ENCODE results near the gene SND1. TPM values are rescaled to one million over a fixed set of nuclear protein-coding genes. Genes with fewer than 3 reads are reported as not detected.

Gene SND1
- polyA plus RNA-seq, 1 donor = 144 TPM

- peaks cover 3% of the 10 kb centered on the region for H3K4me1 ChIP-seq (ENCODE audit: control insufficient read depth, insufficient read depth, low read length)
- H3K9me3 ChIP-seq (ENCODE audit: control insufficient read depth, low read depth, low read length) = peaks cover 3% of the 10 kb centered on the region
- no peak overlapping the region for H3K4me3 ChIP-seq (ENCODE audit: low read length)
- no peak for DNase-seq
- H3K27ac ChIP-seq (ENCODE audit: low read length) = no peak overlapping the region
- H3K36me3 ChIP-seq (ENCODE audit: control insufficient read depth, insufficient read depth, low read length) = peaks cover 34% of the 10 kb centered on the region
- peaks cover 13% of the 10 kb centered on the region for H3K27me3 ChIP-seq (ENCODE audit: control insufficient read depth, insufficient read depth, low read length)
- WGBS (ENCODE audit: insufficient coverage, low lambda C conversion rate) = 100% methylated on average over 2 of the region's 5 CpGs
Observed at GRCh38 chr7:128098629-128099028, 446.6 kb downstream of the SND1 start.

DNA sequence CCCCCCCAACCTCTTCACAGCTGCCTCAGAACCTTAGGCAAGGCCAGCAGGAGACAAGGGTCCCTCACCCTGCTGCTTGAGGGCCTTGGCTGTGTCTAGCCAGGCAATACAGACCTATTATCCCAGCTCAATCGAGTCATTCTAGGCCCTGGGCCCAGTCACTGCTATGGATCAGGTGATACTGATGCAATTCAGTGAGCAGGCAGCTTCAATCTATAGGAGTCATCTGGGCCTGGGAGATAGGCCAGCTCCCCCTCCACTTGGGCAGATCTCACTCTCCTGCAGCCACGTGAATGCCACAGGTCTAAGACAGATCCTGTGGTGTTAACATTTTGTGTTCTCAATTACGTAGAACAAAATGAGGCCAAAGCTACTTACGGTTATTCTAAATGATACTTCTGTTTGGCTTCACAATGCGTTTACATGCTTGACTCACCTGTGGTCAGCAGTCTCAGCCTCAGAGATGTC lies 447.2 kb downstream of the SND1 start:
- Histone ChIP-seq H3K27me3 (ENCODE audit: control insufficient read depth, insufficient read depth, low read length) (peaks cover 19% of the 10 kb centered on the region), H3K4me3 (ENCODE audit: low read length) (no peak overlapping the region), H3K36me3 (ENCODE audit: control insufficient read depth, insufficient read depth, low read length) (peaks cover 28% of the 10 kb centered on the region), H3K9me3 (ENCODE audit: control insufficient read depth, low read depth, low read length) (peaks cover 7% of the 10 kb centered on the region), H3K27ac (ENCODE audit: low read length) (no peak overlapping the region), H3K4me1 (ENCODE audit: control insufficient read depth, insufficient read depth, low read length) (peaks cover 6% of the 10 kb centered on the region)
- 80% methylated on average over 1 of the region's 5 CpGs for WGBS (ENCODE audit: insufficient coverage, low lambda C conversion rate)
- DNase-seq = no peak

DNA sequence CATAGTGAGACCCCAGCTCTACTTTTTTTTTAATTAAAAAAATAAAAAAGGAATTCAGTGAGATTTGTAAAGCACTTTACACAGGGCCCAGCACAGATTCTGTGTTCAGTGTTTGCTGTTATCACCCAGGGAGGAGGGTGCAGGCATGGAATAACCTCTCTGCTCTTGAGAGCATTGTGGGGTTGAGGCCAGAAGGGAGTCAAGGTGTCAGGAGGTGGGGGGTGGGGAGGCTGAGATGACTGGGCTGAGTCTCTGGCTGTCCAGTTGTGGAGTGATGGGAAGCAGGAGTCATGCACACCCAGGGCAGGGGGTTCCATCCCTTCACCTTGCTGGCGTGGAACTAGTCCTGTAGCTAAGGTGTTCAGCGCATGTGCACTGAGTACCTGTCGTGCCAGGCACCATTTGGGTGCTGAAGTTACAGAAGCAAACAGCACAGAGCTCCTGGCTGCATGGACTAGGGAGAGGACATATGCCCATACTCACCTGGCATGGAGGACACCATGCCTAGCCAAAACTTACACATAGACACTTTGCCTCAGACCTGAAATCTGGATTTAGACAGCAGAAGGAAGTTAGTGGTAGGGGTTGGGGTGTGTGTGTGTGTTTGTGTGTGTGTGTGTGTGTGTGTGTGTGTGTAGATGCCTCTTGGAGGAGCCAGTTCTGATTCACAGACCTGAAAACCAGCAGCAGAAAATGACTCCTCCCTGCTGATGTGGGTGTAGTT lies 448.4 kb downstream of the SND1 start:
- H3K27me3 ChIP-seq (ENCODE audit: control insufficient read depth, insufficient read depth, low read length) = peaks cover 29% of the 10 kb centered on the region
- no peak overlapping the region for H3K4me3 ChIP-seq (ENCODE audit: low read length)
- peaks cover 17% of the 10 kb centered on the region for H3K36me3 ChIP-seq (ENCODE audit: control insufficient read depth, insufficient read depth, low read length)
- peaks cover 6% of the 10 kb centered on the region for H3K4me1 ChIP-seq (ENCODE audit: control insufficient read depth, insufficient read depth, low read length)
- no peak for DNase-seq
- H3K9me3 ChIP-seq (ENCODE audit: control insufficient read depth, low read depth, low read length) = peaks cover 7% of the 10 kb centered on the region
- WGBS (ENCODE audit: insufficient coverage, low lambda C conversion rate) = no CpG with 5 or more reads among the region's 3 CpGs
- no peak overlapping the region for H3K27ac ChIP-seq (ENCODE audit: low read length)

DNA sequence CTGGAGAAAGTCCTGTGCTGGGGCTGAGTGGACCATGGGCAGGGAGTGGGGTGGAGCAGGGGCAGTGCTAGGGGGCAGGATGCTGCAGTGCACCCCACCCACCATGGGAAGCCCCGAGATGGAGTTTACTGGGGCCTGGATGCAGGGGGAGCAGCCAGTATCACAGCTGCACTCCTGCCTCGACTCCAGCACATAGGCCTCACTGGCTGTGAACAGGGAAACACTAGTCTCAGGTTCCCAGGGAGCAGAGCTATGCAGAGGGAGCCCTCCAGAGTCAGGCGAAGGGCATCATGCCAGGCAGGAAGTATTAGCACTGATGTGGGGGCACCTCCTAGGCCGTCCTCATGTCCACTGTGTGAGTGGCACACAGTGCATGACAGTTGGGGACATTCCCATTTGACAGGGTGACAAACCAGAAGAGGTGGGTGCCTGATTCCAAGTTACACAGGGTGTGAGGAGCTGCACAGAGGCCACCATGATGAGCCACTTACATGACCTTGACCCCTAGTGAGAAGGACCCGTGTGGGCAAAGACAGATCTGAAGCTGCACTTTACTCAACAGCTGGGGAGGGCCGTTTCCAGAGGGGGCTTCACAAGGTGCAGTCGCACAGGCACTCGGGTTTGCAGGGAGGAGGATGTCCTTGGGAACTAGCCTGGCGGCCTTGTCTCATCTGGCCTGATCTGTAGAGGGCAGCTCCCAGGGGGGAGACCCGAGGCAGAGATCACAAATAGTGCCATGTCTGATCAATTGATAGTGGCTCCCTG lies 449.1 kb downstream of the SND1 start:
- no peak for DNase-seq
- peaks cover 10% of the 10 kb centered on the region for H3K36me3 ChIP-seq (ENCODE audit: control insufficient read depth, insufficient read depth, low read length)
- H3K4me1 ChIP-seq (ENCODE audit: control insufficient read depth, insufficient read depth, low read length) = peaks cover 6% of the 10 kb centered on the region
- H3K9me3 ChIP-seq (ENCODE audit: control insufficient read depth, low read depth, low read length) = peaks cover 7% of the 10 kb centered on the region
- peaks cover 36% of the 10 kb centered on the region for H3K27me3 ChIP-seq (ENCODE audit: control insufficient read depth, insufficient read depth, low read length)
- no peak overlapping the region for H3K4me3 ChIP-seq (ENCODE audit: low read length)
- H3K27ac ChIP-seq (ENCODE audit: low read length) = no peak overlapping the region
- WGBS (ENCODE audit: insufficient coverage, low lambda C conversion rate) = no CpG with 5 or more reads among the region's 10 CpGs

DNA sequence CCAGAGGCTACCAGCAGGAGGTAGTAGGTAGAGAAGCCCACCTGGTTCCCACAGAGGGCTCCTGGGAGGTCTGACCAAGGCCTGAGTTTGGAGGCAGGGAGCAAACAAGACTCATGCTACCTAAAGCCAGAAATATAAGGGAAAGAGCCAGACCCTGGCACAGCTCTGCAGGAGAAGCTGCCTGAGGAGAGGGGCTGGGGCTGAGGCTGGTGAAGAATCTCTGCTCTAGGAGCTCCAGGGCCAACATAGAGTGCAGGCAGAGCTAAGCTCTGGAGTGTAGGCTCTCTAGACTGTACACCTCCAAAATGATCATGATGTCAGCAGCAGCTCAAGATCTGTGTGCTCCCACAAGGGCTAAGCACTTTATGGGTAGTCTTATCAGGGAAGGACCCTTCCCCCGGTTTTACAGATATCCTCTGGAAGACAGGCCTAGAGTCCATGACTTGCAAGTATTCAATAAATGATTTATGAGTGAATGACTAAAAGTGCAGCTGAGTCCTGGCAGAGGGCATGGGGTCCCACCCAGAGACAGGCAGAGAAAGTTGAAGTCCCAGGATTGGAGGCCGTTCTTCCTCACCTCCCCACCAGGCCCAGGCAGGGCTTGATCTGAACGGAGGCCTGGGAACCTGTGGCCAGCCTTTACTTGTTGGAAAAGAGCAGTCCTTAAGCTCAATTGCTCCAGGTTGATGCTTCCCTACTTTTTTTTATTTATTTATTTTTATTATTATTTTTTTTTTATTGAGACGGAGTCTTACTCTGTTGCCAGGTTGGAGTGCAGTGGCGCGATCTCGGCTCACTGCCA lies 450.7 kb downstream of the SND1 start:
- peaks cover 7% of the 10 kb centered on the region for H3K9me3 ChIP-seq (ENCODE audit: control insufficient read depth, low read depth, low read length)
- H3K4me1 ChIP-seq (ENCODE audit: control insufficient read depth, insufficient read depth, low read length) = peaks cover 6% of the 10 kb centered on the region
- DNase-seq = no peak
- H3K4me3 ChIP-seq (ENCODE audit: low read length) = no peak overlapping the region
- H3K27ac ChIP-seq (ENCODE audit: low read length) = no peak overlapping the region
- peaks cover 2% of the 10 kb centered on the region for H3K36me3 ChIP-seq (ENCODE audit: control insufficient read depth, insufficient read depth, low read length)
- H3K27me3 ChIP-seq (ENCODE audit: control insufficient read depth, insufficient read depth, low read length) = peaks cover 45% of the 10 kb centered on the region
- 66% methylated on average over 5 of the region's 7 CpGs for WGBS (ENCODE audit: insufficient coverage, low lambda C conversion rate)

- peaks cover 50% of the 10 kb centered on the region for H3K27me3 ChIP-seq (ENCODE audit: control insufficient read depth, insufficient read depth, low read length)
- peaks cover 7% of the 10 kb centered on the region for H3K9me3 ChIP-seq (ENCODE audit: control insufficient read depth, low read depth, low read length)
- WGBS (ENCODE audit: insufficient coverage, low lambda C conversion rate) = no CpG with 5 or more reads among the region's 44 CpGs
- peak in 1 of 2 donors; percentile 41 for DNase-seq
- no peak overlapping the region for H3K27ac ChIP-seq (ENCODE audit: low read length)
- peaks cover under 1% of the 10 kb centered on the region for H3K36me3 ChIP-seq (ENCODE audit: control insufficient read depth, insufficient read depth, low read length)
- peaks cover 6% of the 10 kb centered on the region for H3K4me1 ChIP-seq (ENCODE audit: control insufficient read depth, insufficient read depth, low read length)
- H3K4me3 ChIP-seq (ENCODE audit: low read length) = peak overlapping the region; percentile 31
Observed at GRCh38 chr7:128103498-128104107, 451.6 kb downstream of the SND1 start.

DNA sequence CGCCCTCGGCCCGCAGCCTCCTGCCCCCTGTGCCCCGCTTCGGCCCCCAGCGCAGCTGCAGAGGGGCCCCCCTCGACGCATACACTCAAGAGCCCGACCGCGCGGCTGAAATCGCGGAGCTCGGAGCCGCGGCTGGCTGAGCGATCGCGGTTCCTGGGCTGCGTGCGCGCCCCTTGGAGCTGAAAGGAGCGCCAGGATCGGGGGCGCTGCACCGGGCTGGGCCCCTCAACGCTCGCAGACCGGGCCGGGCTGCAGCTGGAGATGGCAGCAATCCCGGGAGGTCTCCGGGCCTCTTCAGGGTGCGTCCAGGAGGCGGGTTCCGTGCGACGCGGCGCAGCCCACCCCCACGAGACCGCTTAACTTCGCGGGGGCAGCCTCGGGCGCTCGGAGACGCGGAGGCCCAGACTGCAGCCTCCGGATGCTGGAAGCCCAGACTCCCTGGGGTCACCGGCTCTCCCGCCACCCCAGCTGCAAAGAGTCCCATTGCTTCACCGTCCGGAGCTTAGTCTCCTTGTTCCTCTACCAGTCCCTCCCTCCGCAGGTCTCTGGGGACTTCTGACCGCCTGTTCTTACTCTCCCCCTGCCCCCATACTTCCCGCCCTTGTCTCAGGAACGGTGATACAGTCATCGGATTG lies 452.2 kb downstream of the SND1 start:
- peak in 1 of 2 donors; percentile 40 for DNase-seq
- Histone ChIP-seq H3K4me1 (ENCODE audit: control insufficient read depth, insufficient read depth, low read length) (peaks cover 6% of the 10 kb centered on the region), H3K9me3 (ENCODE audit: control insufficient read depth, low read depth, low read length) (peaks cover 7% of the 10 kb centered on the region), H3K27me3 (ENCODE audit: control insufficient read depth, insufficient read depth, low read length) (peaks cover 55% of the 10 kb centered on the region), H3K4me3 (ENCODE audit: low read length) (peak overlapping the region; percentile 31), H3K27ac (ENCODE audit: low read length) (no peak overlapping the region), H3K36me3 (ENCODE audit: control insufficient read depth, insufficient read depth, low read length) (no peaks in the 10 kb centered on the region)
- 0% methylated on average over 3 of the region's 59 CpGs for WGBS (ENCODE audit: insufficient coverage, low lambda C conversion rate)

- no peaks in the 10 kb centered on the region for H3K36me3 ChIP-seq (ENCODE audit: control insufficient read depth, insufficient read depth, low read length)
- no CpG with 5 or more reads among the region's 11 CpGs for WGBS (ENCODE audit: insufficient coverage, low lambda C conversion rate)
- H3K4me3 ChIP-seq (ENCODE audit: low read length) = no peak overlapping the region
- no peak overlapping the region for H3K27ac ChIP-seq (ENCODE audit: low read length)
- no peak for DNase-seq
- H3K27me3 ChIP-seq (ENCODE audit: control insufficient read depth, insufficient read depth, low read length) = peaks cover 58% of the 10 kb centered on the region
- peaks cover 7% of the 10 kb centered on the region for H3K9me3 ChIP-seq (ENCODE audit: control insufficient read depth, low read depth, low read length)
- H3K4me1 ChIP-seq (ENCODE audit: control insufficient read depth, insufficient read depth, low read length) = peaks cover 6% of the 10 kb centered on the region
Observed at GRCh38 chr7:128105228-128106022, 453.4 kb downstream of the SND1 start.

GRCh38 chr7:128106821-128107220 lies 454.8 kb downstream of the SND1 start:
- no peak overlapping the region for H3K27ac ChIP-seq (ENCODE audit: low read length)

More at GRCh38 chr7:128106821-128107220, 454.8 kb downstream of the SND1 start:
- no peak overlapping the region for H3K4me3 ChIP-seq (ENCODE audit: low read length)
- peaks cover 6% of the 10 kb centered on the region for H3K4me1 ChIP-seq (ENCODE audit: control insufficient read depth, insufficient read depth, low read length)
- DNase-seq = no peak
- H3K36me3 ChIP-seq (ENCODE audit: control insufficient read depth, insufficient read depth, low read length) = no peaks in the 10 kb centered on the region
- peaks cover 7% of the 10 kb centered on the region for H3K9me3 ChIP-seq (ENCODE audit: control insufficient read depth, low read depth, low read length)
- 40% methylated on average over 1 of the region's 1 CpG for WGBS (ENCODE audit: insufficient coverage, low lambda C conversion rate)
- H3K27me3 ChIP-seq (ENCODE audit: control insufficient read depth, insufficient read depth, low read length) = peaks cover 58% of the 10 kb centered on the region

All from large intestine (tissue), 3 donors.